Activated B cell treated with CpG ODN at 0.5 μM for 24 hours (primary cell): ENCODE data around the gene SLC6A5. TPM values are rescaled to one million over a fixed set of nuclear protein-coding genes. Genes with fewer than 3 reads are reported as not detected.

Experiments used
- ATAC-seq: fragments of 200-7000 bp; cut with Tn5 transposase; one replicate; pipeline ENCODE4 v1.10.0; 2021; ENCODE audit warnings: low read depth, mild to moderate bottlenecking, moderate library complexity
- CTCF ChIA-PET: fragments of 350-600 bp; sonication (Branson Sonifier 250); formaldehyde crosslinking; loops from one replicate; lab custom pipeline; 2021; ENCODE audit warnings: antibody characterized with exemption; lab: Charles Lee
- POLR2A ChIA-PET: fragments of 350-600 bp; sonication (Branson Sonifier 250); formaldehyde crosslinking; loops from one replicate; lab custom pipeline; 2021; ENCODE audit warnings: antibody characterized with exemption; lab: Charles Lee
- DNase-seq: peaks from one replicate; pipeline ENCODE4 v3.0.0; 2022
- H3K27ac Mint-ChIP-seq: one replicate; pipeline ENCODE4 v1.8.0; 2020; ENCODE audit warnings: mixed read lengths
- H3K27me3 Mint-ChIP-seq: one replicate; pipeline ENCODE4 v1.8.0; 2021; ENCODE audit warnings: mixed read lengths
- H3K36me3 Mint-ChIP-seq: one replicate; pipeline ENCODE4 v1.8.0; 2021; ENCODE audit warnings: low read depth, mixed read lengths
- H3K4me1 Mint-ChIP-seq: one replicate; pipeline ENCODE4 v1.8.0; 2021; ENCODE audit warnings: mixed read lengths
- H3K4me3 Mint-ChIP-seq: one replicate; pipeline ENCODE4 v1.8.0; 2020; ENCODE audit warnings: mild to moderate bottlenecking, mixed read lengths
- H3K9me3 Mint-ChIP-seq: one replicate; pipeline ENCODE4 v1.8.0; 2020; ENCODE audit warnings: mixed read lengths
- intact Hi-C: fragments of 100-400 bp; cut with micrococcal nuclease; formaldehyde crosslinking; loops from one replicate; pipeline ENCODE4 v1.15.1; 2024
- total RNA-seq: library from RNA; stranded (reverse); gene quantifications from 2 replicates; pipeline ENCODE4 v1.2.3, GENCODE V29; 2022
- TF ChIP-seq, protein P1 (sequence below): fragments of 200-600 bp; IDR thresholded peaks from one replicate; pipeline ENCODE4 v1.8.0; 2022; ENCODE audit warnings: antibody characterized with exemption, mild to moderate bottlenecking

SLC6A5 gene
- total RNA-seq, 1 donor from 2014 or later: not detected

GRCh38 chr11:20590381-20590780 is 9.0 kb upstream of the SLC6A5 start:
- TF ChIP-seq, protein P1, sequence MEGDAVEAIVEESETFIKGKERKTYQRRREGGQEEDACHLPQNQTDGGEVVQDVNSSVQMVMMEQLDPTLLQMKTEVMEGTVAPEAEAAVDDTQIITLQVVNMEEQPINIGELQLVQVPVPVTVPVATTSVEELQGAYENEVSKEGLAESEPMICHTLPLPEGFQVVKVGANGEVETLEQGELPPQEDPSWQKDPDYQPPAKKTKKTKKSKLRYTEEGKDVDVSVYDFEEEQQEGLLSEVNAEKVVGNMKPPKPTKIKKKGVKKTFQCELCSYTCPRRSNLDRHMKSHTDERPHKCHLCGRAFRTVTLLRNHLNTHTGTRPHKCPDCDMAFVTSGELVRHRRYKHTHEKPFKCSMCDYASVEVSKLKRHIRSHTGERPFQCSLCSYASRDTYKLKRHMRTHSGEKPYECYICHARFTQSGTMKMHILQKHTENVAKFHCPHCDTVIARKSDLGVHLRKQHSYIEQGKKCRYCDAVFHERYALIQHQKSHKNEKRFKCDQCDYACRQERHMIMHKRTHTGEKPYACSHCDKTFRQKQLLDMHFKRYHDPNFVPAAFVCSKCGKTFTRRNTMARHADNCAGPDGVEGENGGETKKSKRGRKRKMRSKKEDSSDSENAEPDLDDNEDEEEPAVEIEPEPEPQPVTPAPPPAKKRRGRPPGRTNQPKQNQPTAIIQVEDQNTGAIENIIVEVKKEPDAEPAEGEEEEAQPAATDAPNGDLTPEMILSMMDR: no peak
- Mint-ChIP-seq H3K27ac (no peak overlapping the region), H3K4me3 (no peak overlapping the region), H3K36me3 (no peaks in the 10 kb centered on the region), H3K27me3 (peaks cover 21% of the 10 kb centered on the region), H3K4me1 (no peaks in the 10 kb centered on the region), H3K9me3 (no peaks in the 10 kb centered on the region)
- intact Hi-C loops: no loop called here
- DNase-seq (no peak), ATAC-seq (no peak)
- POLR2A ChIA-PET: no interaction called here
- CTCF ChIA-PET: no interaction called here

DNA sequence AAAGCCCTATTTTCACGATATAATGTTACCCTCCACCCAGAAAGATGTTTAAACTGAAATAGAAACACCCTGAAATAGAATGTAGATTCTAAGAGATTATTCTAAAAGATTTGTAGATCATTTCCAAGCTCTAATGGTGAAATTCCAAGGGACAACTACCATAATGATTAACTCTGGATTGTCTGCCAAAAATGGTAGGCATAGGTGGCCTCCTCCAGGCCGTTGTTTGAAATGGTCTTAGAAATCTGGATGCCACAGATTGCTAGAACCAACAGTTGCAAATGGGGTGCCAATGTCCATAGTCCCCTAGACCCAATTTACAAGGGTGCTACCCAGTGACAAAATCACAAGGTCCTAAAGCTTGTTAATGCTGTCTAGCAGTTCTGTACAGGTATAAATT is 6.7 kb upstream of the SLC6A5 start:
- CTCF ChIA-PET: no interaction called here
- H3K4me1 Mint-ChIP-seq: peaks cover 7% of the 10 kb centered on the region
- no peak for DNase-seq
- no peak for ATAC-seq
- intact Hi-C loops: no loop called here
- H3K4me3 Mint-ChIP-seq: no peak overlapping the region
- H3K27me3 Mint-ChIP-seq: peaks cover 40% of the 10 kb centered on the region
- no peak overlapping the region for H3K27ac Mint-ChIP-seq
- H3K36me3 Mint-ChIP-seq: no peaks in the 10 kb centered on the region
- POLR2A ChIA-PET: no interaction called here
- TF ChIP-seq, protein P1: no peak
- no peaks in the 10 kb centered on the region for H3K9me3 Mint-ChIP-seq

DNA sequence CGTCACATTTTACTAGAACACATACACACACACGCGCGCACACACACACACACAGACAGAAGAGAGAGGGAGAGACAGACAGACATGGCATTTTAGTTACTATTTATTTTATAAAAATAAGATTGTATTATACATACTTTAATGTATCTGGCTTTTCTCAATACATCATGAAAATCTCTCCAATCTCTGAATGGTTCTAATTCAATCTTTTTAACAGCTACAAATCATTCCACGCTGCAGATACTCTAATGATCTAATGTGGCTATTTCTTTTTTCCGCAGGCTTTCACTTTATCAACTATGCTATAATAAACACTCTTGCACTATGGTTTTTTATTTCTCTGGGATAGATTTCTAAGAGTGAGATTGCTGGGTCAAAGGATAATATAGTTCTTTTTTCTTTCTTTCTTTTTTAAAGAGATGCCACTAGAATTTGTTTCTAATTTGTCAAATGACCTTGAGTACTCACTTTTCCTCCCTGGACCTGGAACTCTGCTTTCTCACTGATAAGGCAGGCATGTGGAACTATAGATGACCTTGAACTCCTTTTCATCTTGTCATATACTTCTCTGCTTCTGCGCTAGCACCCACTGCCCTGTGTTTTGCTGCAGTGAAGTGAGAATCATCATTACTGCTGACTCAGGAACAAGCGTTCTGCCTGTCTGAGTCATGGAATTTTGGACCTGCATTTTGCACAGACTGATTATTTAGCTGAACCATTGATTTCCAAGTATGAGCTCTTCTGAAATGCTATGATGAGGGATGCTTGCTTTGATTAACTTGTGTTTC is 4.9 kb upstream of the SLC6A5 start:
- POLR2A ChIA-PET: no interaction called here
- ATAC-seq: no peak
- TF ChIP-seq, protein P1: no peak

DNA sequence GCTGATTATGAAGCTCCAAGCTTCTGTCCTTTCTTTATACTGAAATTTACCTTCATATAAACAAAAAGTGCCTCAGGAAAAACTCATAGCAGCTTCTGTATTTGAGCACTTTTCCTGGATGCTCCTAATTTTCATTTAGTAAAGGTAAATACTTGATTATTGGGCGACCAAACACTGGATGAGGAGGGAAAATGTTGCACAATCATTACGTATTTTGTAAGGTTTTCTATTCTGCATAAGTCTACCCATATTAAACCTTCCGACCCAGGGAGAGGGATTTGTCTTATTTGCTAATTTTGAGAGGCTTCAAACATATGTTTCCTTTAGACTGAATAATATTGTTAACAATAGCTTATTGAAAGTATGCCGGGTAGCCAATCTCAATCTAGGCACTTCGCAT is 4.3 kb upstream of the SLC6A5 start:
- ATAC-seq (no peak), DNase-seq (no peak)
- TF ChIP-seq, protein P1: no peak
- H3K27ac Mint-ChIP-seq: no peak overlapping the region
- H3K4me3 Mint-ChIP-seq: no peak overlapping the region
- intact Hi-C loops: no loop called here
- ChIA-PET POLR2A (no interaction called here), CTCF (no interaction called here)
- no peaks in the 10 kb centered on the region for H3K36me3 Mint-ChIP-seq
- peaks cover 7% of the 10 kb centered on the region for H3K4me1 Mint-ChIP-seq
- H3K9me3 Mint-ChIP-seq: no peaks in the 10 kb centered on the region
- H3K27me3 Mint-ChIP-seq: peaks cover 56% of the 10 kb centered on the region

More for the DNA sequence above, 4.9 kb upstream of the SLC6A5 start:
- Mint-ChIP-seq H3K4me3 (no peak overlapping the region), H3K27me3 (peaks cover 50% of the 10 kb centered on the region), H3K36me3 (no peaks in the 10 kb centered on the region), H3K27ac (no peak overlapping the region), H3K4me1 (peaks cover 7% of the 10 kb centered on the region), H3K9me3 (no peaks in the 10 kb centered on the region)
- intact Hi-C loops: no loop called here
- DNase-seq: no peak
- CTCF ChIA-PET: no interaction called here

DNA sequence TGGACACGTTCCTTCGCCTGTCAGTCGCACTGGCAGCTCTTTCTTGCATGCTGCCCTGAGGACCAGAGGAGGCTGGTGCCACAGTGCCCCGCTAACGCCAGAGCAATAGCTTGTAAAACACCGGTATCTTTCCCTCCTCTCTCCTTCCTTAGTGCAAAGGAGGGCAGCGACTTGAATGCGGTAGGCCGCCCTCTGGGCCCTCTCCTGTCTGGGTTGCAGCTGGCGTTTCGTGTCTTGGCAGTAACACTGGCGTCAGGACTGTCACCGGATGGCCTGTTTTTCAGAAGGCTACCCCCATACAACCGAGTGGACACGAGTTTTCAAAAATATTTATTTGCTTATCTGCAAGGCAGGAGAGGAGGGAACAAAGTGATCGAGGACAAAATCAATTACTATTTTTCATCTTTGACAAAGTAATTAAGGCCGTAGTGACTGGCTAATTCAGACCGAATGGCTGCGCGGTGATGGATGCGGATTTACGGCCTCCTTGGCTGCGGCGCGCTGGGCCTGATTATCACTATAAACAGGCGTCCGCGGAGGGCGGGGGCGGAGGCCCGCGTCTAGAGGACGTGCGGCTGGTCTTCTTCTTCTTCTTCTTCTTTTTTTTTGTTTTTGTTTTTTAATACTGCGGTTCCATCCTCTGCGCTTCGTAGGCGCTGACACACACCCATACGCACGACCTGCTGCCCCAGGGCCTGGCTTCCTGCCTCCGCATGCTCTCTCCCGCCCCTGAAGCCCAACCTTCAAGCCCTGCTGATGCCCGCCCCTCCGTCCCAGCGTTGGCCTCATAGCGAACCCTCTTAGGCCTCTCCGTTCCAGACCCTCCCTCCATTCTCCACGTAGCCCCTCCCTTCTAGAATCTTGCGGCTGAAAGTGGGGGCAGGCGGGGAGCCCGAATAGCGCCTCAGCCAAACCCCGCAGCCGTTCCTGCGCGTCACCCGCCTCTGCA is 2.9 kb upstream of the SLC6A5 start:
- Mint-ChIP-seq H3K4me3 (no peak overlapping the region), H3K36me3 (no peaks in the 10 kb centered on the region), H3K9me3 (no peaks in the 10 kb centered on the region), H3K27me3 (peaks cover 67% of the 10 kb centered on the region), H3K27ac (no peak overlapping the region), H3K4me1 (peaks cover 7% of the 10 kb centered on the region)
- ChIA-PET POLR2A (no interaction called here), CTCF (no interaction called here)
- ATAC-seq: no peak
- intact Hi-C loops: no loop called here
- no peak for DNase-seq
- TF ChIP-seq, protein P1: no peak
